ACC112 (cell line): ENCODE results near the gene PRDM16.

Experiments
- H2AFZ ChIP-seq: fragments of 200-600 bp; sonication (generic); one replicate; pipeline ENCODE4 v1.6.0; 2017; ENCODE audit warnings: antibody characterized with exemption, low read length; ENCODE audit not compliant: unreplicated experiment
- H3K27ac ChIP-seq: fragments of 200-600 bp; sonication (generic); 2 replicates; pipeline ENCODE4 v1.5.1; 2014; ENCODE audit warnings: low read depth, mild to moderate bottlenecking, antibody characterized with exemption, low read length, moderate library complexity
- H3K27me3 ChIP-seq: fragments of 200-600 bp; sonication (generic); 2 replicates; pipeline ENCODE4 v1.6.1; 2014; ENCODE audit warnings: mild to moderate bottlenecking, antibody characterized with exemption, low read length, moderate library complexity, mixed read lengths; ENCODE audit not compliant: insufficient read depth
- H3K36me3 ChIP-seq: fragments of 200-600 bp; sonication (generic); 2 replicates; pipeline ENCODE4 v1.6.1; 2016; ENCODE audit warnings: mild to moderate bottlenecking, antibody characterized with exemption, low read length, moderate library complexity, mixed read lengths; ENCODE audit not compliant: insufficient read depth
- H3K4me1 ChIP-seq: fragments of 200-600 bp; sonication (generic); one replicate; pipeline ENCODE4 v1.6.1; 2016; ENCODE audit warnings: low read length, mixed read lengths; ENCODE audit not compliant: insufficient read depth, unreplicated experiment, control insufficient read depth
- H3K4me3 ChIP-seq: fragments of 200-600 bp; sonication (generic); 2 replicates; pipeline ENCODE4 v1.5.1; 2014; ENCODE audit warnings: mild to moderate bottlenecking, low read depth, low read length
- H3K79me2 ChIP-seq: fragments of 200-600 bp; sonication (generic); one replicate; pipeline ENCODE4 v1.6.0; 2016; ENCODE audit warnings: low read length; ENCODE audit not compliant: control insufficient read depth, unreplicated experiment, insufficient read depth

Gene PRDM16

DNA sequence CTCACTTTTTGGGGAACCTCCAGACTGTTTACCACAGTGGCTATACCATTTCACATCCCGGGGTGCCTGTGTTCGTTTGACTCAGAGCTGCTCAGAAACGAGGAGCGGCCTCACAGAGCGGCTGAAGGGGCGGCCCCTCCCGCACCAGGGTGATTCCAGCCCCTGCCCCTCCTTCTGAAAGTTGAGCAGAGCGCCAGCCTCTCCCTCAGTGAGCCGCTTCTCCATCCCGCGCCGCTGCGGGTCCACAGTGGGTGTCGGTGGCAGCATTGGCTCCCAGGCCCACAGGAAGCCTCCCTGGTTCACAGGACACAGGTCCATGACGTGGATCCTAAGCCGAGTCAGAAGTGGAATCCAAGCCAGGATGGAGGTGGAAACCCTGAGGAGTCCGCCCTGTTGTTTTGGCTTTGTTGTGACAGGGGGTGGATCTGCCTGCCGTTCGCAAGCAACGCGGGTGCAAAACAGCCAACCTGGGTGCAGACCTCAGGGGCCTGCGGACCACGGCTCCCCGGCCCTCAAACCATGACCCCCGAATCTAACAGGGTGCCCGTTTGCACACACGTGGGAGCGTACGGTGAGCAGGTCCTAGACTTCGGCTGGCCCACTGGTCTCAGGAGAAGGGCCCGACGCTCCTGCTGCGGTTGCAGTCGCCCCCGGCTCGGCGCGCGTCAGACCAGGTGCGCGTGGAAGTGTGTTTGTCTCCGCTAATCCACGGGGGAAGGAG is 198.7 kb downstream of the PRDM16 start:
- Histone ChIP-seq H2AFZ (no peak overlapping the region), H3K27ac (no peak overlapping the region), H3K79me2 (no peaks in the 10 kb centered on the region), H3K4me1 (no peaks in the 10 kb centered on the region), H3K36me3 (no peaks in the 10 kb centered on the region), H3K4me3 (no peak overlapping the region), H3K27me3 (no peaks in the 10 kb centered on the region)

DNA sequence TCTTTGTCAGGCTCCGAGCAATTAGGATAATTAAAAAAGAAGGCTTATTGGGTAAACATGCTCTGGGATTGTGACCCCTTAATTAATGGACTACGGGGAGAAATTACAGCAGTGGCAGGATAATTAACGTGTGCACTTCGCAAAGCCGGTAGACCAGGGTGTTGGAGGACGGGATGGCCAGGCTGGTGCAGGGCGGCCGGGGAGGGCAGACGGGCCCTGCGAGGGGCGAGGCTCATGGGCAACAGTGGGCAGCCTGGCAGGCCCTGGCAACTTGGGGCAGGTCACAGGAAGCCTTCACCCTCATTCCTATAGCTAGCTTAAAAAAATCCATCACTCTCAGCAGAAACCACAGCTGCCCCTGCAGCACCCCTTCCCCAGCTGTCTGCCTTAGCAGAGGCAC is 199.3 kb downstream of the PRDM16 start:
- no peaks in the 10 kb centered on the region for H3K79me2 ChIP-seq
- H3K4me3 ChIP-seq = no peak overlapping the region
- H3K4me1 ChIP-seq = no peaks in the 10 kb centered on the region
- H3K36me3 ChIP-seq = no peaks in the 10 kb centered on the region
- no peak overlapping the region for H3K27ac ChIP-seq
- no peak overlapping the region for H2AFZ ChIP-seq
- no peaks in the 10 kb centered on the region for H3K27me3 ChIP-seq

DNA sequence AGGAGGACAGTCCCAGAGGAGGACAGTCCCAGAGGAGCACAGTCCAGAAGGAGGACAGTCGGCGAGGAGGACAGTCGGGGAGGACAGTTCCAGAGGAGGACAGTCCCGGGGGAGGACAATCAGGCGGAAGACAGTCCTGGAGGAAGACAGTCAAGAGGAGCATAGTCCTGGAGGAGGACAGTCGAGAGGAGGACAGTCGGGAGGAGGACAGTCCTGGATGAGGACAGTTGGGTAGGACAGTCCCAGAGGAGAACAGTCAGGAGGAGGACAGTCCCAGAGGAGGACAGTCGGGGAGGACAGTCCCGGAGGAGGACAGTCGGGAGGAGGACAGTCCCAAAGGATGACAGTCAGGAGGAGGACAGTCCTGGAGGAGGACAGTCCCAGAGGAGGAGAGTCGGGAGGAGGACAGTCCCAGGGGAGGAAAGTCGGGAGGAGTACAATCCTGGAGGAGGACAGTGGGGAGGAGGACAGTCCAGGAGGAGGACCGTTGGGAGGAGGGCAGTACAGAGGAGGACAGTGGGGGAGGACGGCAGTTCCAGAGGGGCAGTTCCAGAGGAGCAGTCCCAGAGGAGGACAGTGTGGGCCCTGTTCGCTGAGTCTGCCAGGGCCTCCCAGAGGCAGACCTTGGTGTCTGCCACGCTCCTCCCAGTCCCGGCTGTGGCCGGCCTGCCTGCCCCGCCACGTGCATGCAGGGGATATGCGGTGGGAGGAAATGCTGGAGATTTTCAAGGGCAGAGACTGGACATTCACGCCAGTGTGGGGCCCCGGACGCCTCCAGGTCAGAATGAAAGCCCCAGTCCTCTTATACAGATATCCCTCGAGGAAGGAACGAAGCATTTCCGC is 201.6 kb downstream of the PRDM16 start:
- Histone ChIP-seq H3K27ac (no peak overlapping the region), H3K36me3 (no peaks in the 10 kb centered on the region), H3K4me1 (peaks cover 4% of the 10 kb centered on the region), H2AFZ (no peak overlapping the region), H3K79me2 (no peaks in the 10 kb centered on the region), H3K27me3 (no peaks in the 10 kb centered on the region), H3K4me3 (no peak overlapping the region)

DNA sequence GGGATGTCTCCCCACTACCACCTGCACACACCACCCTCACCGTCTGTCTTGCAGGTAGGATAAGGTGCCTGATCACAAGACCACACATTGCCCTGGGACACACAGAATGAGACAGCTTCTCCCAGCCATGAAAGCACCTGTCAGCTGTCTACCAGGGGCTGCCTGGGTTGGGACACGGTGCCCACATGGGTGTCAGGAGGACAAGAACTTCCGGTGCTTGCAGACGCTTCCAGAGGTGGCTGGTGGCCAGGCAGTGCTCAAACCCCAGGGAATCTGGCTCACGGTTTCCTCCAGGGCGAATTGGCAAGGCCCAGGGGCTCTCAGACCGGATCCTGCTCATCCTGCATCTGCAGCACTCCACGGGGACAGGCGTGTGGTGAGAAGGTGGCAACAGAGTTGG is 202.9 kb downstream of the PRDM16 start:
- no peaks in the 10 kb centered on the region for H3K79me2 ChIP-seq
- H2AFZ ChIP-seq = no peak overlapping the region
- H3K36me3 ChIP-seq = no peaks in the 10 kb centered on the region
- no peak overlapping the region for H3K4me3 ChIP-seq
- H3K27me3 ChIP-seq = no peaks in the 10 kb centered on the region
- no peak overlapping the region for H3K27ac ChIP-seq
- peaks cover 13% of the 10 kb centered on the region for H3K4me1 ChIP-seq

DNA sequence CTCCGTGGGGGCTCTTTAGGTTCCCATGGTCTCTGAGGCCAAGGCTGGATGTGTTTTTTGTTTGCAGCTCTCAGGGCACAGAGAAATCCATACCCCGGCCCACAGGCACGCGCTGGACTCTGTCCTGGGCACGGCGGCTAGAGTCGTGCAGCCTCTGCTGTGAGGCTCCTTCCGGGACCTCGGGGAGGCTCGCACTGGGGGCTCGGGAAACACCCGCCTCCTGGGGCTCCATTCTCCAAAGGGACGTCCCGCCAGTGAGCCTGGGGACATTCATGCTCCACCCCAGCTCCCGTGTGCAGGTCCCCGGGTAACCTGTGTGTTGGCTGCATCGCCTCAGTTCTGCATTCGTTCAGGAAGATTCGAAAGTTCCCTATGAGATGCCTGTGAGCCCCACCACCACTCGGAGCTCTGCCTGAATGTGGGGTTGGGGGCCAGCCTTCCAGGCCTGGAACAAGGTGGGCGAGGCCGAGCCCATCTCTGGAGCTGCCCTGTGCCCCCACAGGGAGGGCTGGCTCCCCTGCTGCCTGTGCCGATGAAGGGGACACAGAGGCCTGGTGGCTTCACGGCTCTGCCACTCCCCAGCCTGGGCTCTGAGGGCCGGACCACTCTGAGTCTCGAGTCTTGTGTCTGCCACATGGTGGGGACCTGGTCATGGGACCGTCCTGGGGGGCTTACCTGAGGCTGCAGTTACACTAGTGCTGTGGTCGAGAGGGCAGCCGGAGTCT is 203.5 kb downstream of the PRDM16 start:
- H2AFZ ChIP-seq = no peak overlapping the region
- H3K36me3 ChIP-seq = no peaks in the 10 kb centered on the region
- peaks cover 13% of the 10 kb centered on the region for H3K4me1 ChIP-seq
- H3K4me3 ChIP-seq = no peak overlapping the region
- H3K79me2 ChIP-seq = no peaks in the 10 kb centered on the region
- no peak overlapping the region for H3K27ac ChIP-seq
- H3K27me3 ChIP-seq = no peaks in the 10 kb centered on the region

DNA sequence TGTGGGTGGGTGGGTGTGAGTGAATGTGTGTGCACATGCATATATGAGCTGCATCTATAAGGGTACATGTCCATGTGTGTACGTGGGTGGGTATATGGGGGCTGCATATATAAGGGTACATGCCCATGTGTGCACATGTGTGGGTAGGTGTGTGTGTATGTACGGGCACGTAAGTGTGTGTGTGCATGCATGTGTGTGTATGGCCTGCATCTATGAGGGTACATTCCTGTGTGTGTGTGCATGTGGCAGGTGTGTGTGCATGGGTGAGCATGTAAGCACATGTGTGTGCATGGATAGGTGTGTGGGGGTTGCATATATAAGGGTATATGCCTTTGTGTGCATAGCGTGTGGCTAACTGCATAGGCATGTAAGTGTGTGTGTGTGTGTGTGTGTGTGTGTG is 204.4 kb downstream of the PRDM16 start:
- Histone ChIP-seq H3K36me3 (no peaks in the 10 kb centered on the region), H3K79me2 (no peaks in the 10 kb centered on the region), H3K4me1 (peaks cover 13% of the 10 kb centered on the region), H3K27ac (no peak overlapping the region), H3K4me3 (no peak overlapping the region), H2AFZ (no peak overlapping the region), H3K27me3 (no peaks in the 10 kb centered on the region)

DNA sequence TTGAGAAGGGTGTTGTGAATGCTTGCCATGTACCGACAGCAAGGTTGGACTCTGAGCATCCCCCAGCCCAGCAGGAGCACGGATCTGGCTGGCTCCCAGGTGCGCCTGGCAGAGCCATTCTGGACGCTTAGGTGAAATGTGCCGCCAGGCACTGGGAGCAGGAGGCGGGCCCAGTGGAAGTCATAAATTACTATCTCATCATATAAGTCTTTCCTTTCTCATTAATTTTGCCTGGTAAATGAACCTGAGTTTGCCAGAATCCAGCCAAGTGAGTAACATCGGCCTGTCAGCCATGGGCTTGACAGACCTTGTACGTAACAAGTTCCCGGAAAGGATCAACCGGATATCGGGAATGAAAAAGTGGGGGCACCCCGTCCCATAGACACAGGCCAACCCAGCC is 206.0 kb downstream of the PRDM16 start:
- no peaks in the 10 kb centered on the region for H3K79me2 ChIP-seq
- H3K4me3 ChIP-seq = no peak overlapping the region
- H3K36me3 ChIP-seq = no peaks in the 10 kb centered on the region
- no peak overlapping the region for H3K27ac ChIP-seq
- no peak overlapping the region for H2AFZ ChIP-seq
- no peaks in the 10 kb centered on the region for H3K27me3 ChIP-seq
- H3K4me1 ChIP-seq = peaks cover 13% of the 10 kb centered on the region

DNA sequence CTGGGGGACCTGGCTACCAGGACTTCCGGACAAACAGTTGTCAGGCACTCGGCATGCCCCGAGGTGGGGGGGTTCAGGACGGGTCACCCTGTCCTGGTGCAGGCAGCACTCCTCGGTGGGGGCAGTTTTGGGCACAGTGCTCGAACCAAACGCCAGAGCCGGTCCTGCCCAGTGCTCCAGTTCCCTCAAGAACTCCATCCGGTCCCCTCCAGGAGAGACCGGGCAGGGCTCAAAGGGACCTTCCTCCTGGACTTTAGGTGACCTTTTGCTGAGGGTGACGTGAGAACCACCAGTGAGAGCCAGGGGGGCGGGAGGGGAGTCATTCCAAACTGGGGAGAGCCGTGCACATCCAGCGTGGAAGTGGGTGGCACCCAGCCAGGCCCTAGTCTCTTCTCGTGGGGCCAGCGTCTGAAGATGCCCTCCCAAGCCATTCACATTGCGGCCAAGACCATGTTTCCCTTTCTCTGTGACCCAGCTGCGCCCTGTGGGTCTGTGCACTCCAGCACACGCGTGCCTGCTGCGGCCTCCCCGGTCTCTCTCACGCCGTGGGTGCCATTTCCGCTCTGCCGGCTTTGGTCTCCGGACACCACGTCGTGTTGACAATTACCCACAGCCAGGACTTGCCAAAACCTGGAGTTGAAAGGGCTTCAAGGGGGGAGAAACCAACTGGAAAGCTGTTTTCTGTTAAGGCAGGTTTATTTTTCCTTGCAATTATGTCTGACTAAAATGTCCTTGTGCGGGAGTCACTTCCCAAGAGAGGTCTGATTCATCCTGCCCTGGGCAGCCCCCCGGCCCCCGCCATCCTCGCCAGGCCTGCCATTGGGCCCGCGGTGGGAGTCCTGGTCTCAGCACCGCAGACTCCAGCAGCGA is 206.7 kb downstream of the PRDM16 start:
- H3K36me3 ChIP-seq = no peaks in the 10 kb centered on the region
- no peaks in the 10 kb centered on the region for H3K79me2 ChIP-seq
- peak overlapping the region; percentile 69 for H3K27ac ChIP-seq
- no peaks in the 10 kb centered on the region for H3K27me3 ChIP-seq
- H2AFZ ChIP-seq = no peak overlapping the region
- H3K4me1 ChIP-seq = peaks cover 13% of the 10 kb centered on the region
- no peak overlapping the region for H3K4me3 ChIP-seq

DNA sequence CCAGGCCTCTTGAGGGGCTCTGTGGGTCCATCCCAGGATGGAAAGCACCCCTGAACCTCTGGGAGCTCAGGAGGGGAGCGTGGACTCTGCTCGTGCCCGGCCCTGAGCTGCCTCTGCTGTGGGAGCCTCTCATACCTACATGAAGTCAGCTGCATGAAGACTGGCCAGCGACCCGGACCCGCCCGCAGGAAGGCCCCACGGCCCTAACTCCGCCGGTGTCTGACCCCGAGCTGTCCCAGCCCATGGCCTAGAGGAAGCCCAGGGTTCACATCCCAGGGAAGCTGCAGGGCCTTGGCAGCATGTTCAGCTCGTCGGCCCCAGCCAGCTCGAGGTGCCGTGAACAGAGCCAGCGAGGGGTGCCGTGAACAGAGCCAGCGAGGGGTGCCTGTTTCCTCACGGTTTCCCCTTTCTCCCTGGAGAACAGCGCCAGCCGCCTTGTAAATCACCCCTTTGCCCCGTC is 207.4 kb downstream of the PRDM16 start:
- H3K27me3 ChIP-seq = no peaks in the 10 kb centered on the region
- peaks cover 13% of the 10 kb centered on the region for H3K4me1 ChIP-seq
- H3K36me3 ChIP-seq = no peaks in the 10 kb centered on the region
- H3K79me2 ChIP-seq = no peaks in the 10 kb centered on the region
- no peak overlapping the region for H2AFZ ChIP-seq
- H3K27ac ChIP-seq = 0 out of 2 replicates have a peak overlapping the region, but pooled peaks have one; percentile 69
- no peak overlapping the region for H3K4me3 ChIP-seq

DNA sequence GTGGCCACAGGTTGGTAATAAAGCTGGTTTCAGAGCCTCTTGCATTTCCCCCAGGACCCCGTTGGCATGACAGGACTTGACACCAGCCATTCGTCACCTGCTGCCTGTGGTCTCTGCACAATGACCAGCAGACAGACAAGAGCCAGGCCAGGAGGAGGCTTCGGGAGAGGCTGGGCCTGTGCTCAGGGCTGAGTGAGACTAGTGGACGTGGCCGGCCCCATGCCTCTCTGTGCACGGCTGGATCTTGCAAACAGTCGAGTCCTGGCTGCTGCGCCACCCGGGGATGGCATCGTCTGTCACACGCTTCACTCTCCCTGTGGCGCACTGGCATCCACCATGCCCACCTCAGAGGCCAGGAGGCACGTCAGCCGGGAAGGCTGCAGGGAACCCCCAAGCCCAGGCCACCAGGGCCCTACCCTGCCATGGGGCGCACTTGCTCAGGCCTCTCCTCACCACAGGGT is 208.0 kb downstream of the PRDM16 start:
- Histone ChIP-seq H3K36me3 (no peaks in the 10 kb centered on the region), H3K27me3 (no peaks in the 10 kb centered on the region), H3K4me3 (no peak overlapping the region), H3K79me2 (no peaks in the 10 kb centered on the region), H2AFZ (no peak overlapping the region), H3K27ac (no peak overlapping the region), H3K4me1 (peaks cover 13% of the 10 kb centered on the region)
